Stimulated activated CD4-positive, alpha-beta T cell treated with anti-CD3 and anti-CD28 coated beads, Interleukin-4, amount 100 ng/mL, for 24 hours (primary cell): Measurements from ENCODE around the gene KLK8.
"Not testable (repeated sequence)": the region's sequence is repeated elsewhere in the genome, so short reads cannot be mapped to it uniquely, and the experiment has no call there.

Experiments used
- DNase-seq: peaks from one replicate; pipeline ENCODE4 v3.0.0-alpha.2; 2020

The KLK8 gene

DNA sequence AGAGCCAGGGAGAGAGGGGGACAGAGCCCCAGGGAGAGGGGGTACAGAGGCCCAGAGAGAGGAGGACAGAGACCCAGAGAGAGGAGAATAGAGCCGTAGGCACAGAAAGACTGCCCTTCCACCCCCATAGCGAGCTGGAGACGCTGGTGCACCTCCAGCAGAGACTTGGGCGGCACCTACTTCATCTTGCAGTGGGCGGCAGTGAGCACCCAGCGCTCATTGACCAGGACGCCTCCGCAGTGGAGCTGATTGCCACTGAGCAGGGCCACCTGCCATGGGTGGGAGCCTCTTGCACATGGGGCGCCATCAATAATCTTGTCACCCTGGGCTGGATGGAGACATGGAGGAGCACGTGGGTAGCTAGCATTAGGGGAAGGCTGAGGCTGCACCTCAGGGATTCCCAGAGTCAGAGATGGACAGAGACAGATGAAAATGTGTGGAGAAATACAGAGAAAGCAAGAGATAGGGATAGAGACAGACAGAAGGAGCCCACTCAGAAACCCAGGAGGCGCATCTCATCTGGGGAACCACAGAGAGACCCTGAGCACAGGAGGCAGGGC is 19.7 kb downstream of the KLK8 start:
- no peak for DNase-seq

- no peak for DNase-seq
Measured at GRCh38 chr19:50980208-50980607, 21.2 kb downstream of the KLK8 start.

DNA sequence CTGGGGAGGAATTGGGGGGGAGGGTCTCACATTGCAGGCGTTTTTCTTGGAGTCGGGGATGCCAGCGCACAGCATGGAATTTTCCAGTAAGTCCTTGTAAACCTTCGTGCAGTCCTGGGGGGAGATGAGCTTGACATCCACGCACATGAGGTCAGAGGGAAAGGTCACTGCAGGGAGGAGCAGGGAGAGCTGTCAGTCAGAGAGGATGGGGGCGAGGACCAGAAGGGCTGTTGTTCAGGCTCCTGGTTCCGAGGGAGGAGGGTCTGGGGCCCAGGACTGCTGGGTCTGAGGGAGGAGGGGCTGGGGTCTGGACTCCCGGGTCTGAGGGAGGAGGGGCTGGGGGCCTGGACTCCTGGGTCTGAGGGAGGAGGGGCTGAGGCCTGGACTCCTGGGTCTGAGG is 21.6 kb downstream of the KLK8 start:
- DNase-seq: no peak

DNA sequence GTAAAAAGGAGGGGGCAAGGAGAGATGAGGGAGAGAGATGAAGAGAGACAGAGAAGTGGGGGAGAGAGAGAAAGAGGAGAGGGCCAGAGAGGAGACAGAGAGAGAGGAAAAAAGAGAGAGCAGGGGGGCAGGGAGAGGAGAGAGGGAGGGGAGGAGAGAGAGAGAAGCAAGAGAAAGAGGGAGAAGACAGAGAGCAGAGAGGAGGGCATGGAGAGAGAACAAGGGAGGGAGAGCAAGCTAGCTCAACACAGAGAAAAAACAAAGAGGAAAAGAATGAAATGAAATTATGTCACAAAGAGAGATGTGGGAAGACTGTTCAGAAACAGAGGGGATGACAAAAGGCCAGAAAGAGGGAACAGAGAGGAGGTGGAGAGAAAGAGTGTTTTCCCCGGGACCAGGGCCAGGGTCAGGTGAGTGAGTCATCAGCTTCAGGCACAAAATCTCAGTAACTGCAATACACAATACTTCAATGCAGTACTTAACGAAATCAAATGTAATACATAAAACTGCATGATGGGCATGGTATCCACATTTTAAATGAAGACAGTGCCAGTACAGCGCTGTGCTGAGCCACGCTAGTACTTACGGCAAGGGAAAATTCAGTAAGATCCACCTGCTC is 22.5 kb downstream of the KLK8 start:
- no peak for DNase-seq

DNA sequence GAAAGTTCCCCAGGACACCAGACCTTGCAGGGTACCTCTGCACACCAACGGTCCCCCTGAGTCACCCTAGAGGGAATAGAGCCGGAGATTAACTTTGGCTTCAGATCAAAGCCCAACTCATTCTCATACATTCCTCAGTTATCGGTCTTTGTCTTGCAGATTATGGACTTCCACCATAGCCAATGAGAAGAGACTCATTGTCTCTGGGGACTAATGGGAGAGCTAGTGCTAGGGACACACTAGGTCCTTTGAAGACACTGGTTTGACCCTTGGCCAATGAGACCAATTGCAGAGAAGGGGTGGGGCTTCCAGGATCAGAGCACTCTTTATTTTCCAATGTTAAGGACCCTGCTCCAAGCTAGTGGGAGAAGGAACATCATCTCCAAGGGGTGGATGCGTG is 23.8 kb downstream of the KLK8 start:
- DNase-seq: no peak

- DNase-seq: no peak
Measured at GRCh38 chr19:50975766-50976165, 25.6 kb downstream of the KLK8 start.

GRCh38 chr19:50974702-50975556 is 26.5 kb downstream of the KLK8 start:
- no peak for DNase-seq

DNA sequence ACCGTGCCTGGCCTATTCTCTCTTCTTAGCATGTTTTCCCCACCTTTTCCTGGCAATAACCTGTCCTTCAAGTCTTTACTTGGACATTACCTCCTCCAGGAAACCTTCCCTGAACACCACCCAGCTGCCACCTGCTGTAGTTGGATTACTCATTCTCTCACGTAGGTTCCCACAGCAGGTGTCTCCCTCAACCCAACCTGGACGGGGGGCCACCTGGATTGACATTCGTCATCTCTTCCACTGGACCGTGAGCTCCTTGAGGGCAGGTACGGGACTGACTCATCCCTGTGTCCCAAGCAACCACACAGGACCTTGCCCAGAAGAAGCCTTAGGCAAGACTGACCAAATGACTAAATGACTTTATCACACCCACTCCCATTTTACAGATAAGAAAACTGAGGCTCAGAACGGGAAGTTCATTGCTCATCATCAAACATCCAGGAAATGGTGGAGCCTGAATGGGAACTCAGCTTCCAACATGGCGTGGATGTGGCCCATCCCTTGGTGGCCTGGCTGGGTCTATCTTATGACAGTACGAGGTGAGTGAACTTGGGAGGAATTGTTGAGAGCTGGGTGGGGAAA is 28.5 kb downstream of the KLK8 start:
- no peak for DNase-seq

GRCh38 chr19:50969810-50970209 is 31.6 kb downstream of the KLK8 start:
- not testable (repeated sequence) for DNase-seq

- no peak for DNase-seq
Measured at GRCh38 chr19:50969413-50969760, 32.0 kb downstream of the KLK8 start, which contains the start of gene KLK6. TSS of gene KLK6 (minus strand) at chr19:50969591. CDS start at chr19:50968104, 1,487 bp downstream.

- no peak for DNase-seq
Measured at GRCh38 chr19:50968716-50969412, 32.5 kb downstream of the KLK8 start.

GRCh38 chr19:50967929-50968715 is 33.3 kb downstream of the KLK8 start:
- no peak for DNase-seq

- DNase-seq: no peak
Measured at GRCh38 chr19:50964266-50964665, 37.1 kb downstream of the KLK8 start.

- DNase-seq: no peak
Measured at GRCh38 chr19:50963381-50963780, 38.0 kb downstream of the KLK8 start.

DNA sequence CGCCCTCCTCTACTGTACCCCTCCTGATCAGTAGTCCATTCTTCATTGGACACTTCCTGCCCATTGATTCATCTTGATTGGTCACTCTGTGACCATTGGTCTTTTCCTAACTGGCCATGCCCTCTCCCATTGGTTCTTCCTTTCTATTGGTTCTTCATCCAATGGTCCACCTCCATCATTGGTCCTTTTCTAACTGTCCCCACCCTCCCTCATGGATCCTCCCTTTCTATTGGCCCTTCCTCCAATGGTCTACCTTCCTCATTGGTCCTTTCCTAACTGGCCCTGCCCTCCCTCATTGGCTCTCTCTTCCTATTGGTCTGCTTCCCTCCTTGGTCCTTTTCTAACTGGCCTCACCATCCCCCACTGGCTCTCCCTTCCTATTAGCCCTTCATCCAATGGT is 39.2 kb downstream of the KLK8 start:
- no peak for DNase-seq

DNA sequence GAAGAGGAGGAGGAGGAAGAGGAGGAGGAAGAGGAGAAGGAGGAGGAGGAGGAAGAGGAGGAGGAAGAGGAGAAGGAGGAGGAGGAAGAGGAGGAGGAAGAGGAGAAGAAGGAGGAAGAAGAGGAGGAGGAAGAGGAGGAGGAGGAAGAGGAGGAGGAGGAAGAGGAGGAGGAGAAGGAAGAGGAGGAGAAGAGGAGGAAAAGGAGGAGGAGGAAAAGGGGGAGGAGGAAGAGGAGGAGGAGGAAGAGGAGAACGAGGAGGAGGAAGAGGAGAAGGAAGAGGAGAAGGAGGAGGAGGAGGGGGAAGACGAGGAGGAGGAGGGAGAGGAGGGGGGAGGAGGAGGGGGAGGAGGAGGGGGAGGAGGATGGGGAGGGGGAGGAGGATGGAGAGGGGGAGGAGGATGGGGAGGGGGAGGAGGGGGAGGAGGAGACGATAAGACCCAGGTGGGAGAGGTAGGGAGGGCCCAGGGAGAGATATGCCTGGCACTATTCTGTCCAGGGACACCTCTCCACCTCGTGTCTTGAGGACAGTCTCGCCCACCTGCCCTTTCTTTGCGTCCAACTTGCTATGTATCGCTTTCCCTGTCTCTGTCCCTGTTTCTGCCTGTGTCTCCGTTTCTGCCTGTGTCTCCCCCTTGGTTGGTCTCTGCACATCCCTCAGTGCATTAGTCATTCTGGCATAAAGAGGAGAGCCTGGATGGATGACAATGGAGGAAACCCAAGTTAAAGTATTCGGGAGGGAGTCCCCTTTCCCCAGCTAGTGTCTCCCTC is 41.5 kb downstream of the KLK8 start:
- DNase-seq: no peak

GRCh38 chr19:50957587-50957986 is 43.8 kb downstream of the KLK8 start:
- no peak for DNase-seq

DNA sequence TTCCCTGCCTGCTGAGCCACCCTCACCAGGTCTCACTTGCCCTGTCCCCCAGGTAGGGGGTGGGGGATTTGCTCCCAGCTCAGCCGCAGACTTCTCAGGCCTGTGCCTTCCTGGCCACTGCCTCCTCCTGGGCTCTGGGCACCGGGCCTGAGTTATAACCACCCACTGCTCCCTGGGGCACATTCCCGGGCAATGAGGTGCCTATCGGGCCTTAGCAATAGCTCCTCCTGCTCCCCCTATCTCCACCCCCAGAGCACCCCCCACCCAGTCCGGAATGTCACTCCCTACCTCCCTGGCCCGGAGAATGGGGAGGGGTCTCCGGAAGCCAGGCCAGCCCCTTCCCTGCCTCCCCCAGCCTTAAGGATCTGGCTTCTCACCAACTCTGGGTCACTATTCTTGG is 48.5 kb downstream of the KLK8 start, which contains the start of gene KLK5:
TSS of gene KLK5 (minus strand) at position 129 of the 400 bp plus-strand sequence. CDS start 381 bp downstream, outside the sequence.
- DNase-seq: no peak

DNA sequence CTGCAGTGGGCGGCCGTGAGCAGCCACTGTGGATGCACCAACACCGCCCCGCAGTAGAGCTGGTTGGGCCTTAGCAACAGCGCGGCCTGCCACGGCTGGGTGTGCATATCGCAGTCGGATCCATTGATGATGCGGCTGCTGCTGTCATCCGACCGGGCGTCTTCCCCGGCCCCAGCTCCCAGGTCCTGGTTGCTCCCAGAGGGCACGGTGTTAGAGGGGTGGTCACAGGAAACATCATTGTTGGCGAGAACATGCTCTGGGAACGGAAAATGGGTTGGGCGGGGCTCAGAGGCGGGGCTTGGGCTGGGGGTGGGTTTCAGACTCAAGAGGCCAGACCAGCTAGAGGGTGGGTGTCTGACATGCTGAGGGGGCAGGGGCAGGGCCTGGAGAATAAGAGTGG is 51.5 kb downstream of the KLK8 start:
- DNase-seq: no peak

DNA sequence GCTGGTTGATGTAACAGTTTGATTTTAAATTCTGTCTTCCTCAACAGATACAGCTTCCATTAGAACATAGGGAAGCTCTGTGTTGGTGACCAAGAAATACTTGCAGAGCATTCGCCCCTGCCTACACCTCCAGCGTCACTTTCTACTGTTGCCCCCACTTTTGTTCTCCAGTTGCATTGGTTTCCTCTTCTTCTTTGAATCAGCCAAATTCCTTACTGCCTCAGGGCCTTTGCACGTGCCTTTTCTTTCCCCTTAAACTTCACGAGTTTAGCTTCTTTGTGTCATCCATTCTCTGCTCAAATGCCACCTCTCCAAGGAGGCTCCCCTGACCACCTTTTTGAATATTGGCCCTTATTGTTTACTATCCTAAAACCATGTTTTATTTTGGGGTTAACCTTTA is 54.3 kb downstream of the KLK8 start:
- no peak for DNase-seq
